ENCODE data around the gene MED19.

Gene MED19

GRCh38 chr11:57711414-57712255, at the start of gene MED19:
Gene MED19 (minus strand): TSS chr11:57712215. CDS start chr11:57712179, 36 bp downstream.
- H3K27me3 ChIP-seq (replicated peaks) = no peaks in the 10 kb centered on the region
- no peak for TF ChIP-seq CTCF (IDR thresholded peaks at IDR 0.05; ENCODE audit: low read depth, low read length, missing control alignments)
- peak; percentile 74 for DNase-seq
- H3K36me3 ChIP-seq (replicated peaks) = no peaks in the 10 kb centered on the region
- in situ Hi-C loops (cut with HindIII; ENCODE audit: low pct_ligation_motif_present, low sequenced_read_pairs) = no loop called here
- peak within 1 kb of the TSS; percentile 100 for H3K4me3 ChIP-seq (ENCODE audit: low read depth, low read length)
- peak within 1 kb of the TSS; percentile 73 for H3K27ac ChIP-seq

- TF ChIP-seq CTCF (IDR thresholded peaks at IDR 0.05; ENCODE audit: low read depth, low read length, missing control alignments) = no peak
- no peak for DNase-seq
- in situ Hi-C loops (cut with HindIII; ENCODE audit: low pct_ligation_motif_present, low sequenced_read_pairs) = no loop called here
- Histone ChIP-seq H3K27me3 (replicated peaks) (no peaks in the 10 kb centered on the region), H3K27ac (no peak overlapping the region), H3K36me3 (replicated peaks) (no peaks in the 10 kb centered on the region), H3K4me3 (ENCODE audit: low read depth, low read length) (no peak overlapping the region)
Observed at GRCh38 chr11:57758174-57758573, 46.2 kb upstream of the MED19 start.

- Histone ChIP-seq H3K27ac (no peak overlapping the region), H3K36me3 (replicated peaks) (no peaks in the 10 kb centered on the region), H3K4me3 (ENCODE audit: low read depth, low read length) (no peak overlapping the region), H3K27me3 (replicated peaks) (no peaks in the 10 kb centered on the region)
- no peak for TF ChIP-seq CTCF (IDR thresholded peaks at IDR 0.05; ENCODE audit: low read depth, low read length, missing control alignments)
- DNase-seq = no peak
- in situ Hi-C loops (cut with HindIII; ENCODE audit: low pct_ligation_motif_present, low sequenced_read_pairs) = no loop called here
Observed at GRCh38 chr11:57752954-57753353, 40.9 kb upstream of the MED19 start.

- no peaks in the 10 kb centered on the region for H3K27me3 ChIP-seq (replicated peaks)
- peak; percentile 72 for TF ChIP-seq CTCF (IDR thresholded peaks at IDR 0.05; ENCODE audit: low read depth, low read length, missing control alignments)
- no peak within 1 kb of the TSS for H3K4me3 ChIP-seq (ENCODE audit: low read depth, low read length)
- no peaks in the 10 kb centered on the region for H3K36me3 ChIP-seq (replicated peaks)
- in situ Hi-C loops (cut with HindIII; ENCODE audit: low pct_ligation_motif_present, low sequenced_read_pairs) = no loop called here
- DNase-seq = peak; percentile 54
- no peak within 1 kb of the TSS for H3K27ac ChIP-seq
Observed at GRCh38 chr11:57751676-57752253, 39.8 kb upstream of the MED19 start, which contains the start of gene BTBD18. Gene BTBD18 (minus strand): TSS chr11:57751819. CDS start chr11:57751188, 631 bp downstream.

GRCh38 chr11:57751176-57751575, 39.2 kb upstream of the MED19 start:
- Histone ChIP-seq H3K4me3 (ENCODE audit: low read depth, low read length) (no peak overlapping the region), H3K27ac (no peak overlapping the region), H3K36me3 (replicated peaks) (no peaks in the 10 kb centered on the region), H3K27me3 (replicated peaks) (no peaks in the 10 kb centered on the region)
- in situ Hi-C loops (cut with HindIII; ENCODE audit: low pct_ligation_motif_present, low sequenced_read_pairs) = no loop called here
- no peak for DNase-seq
- no peak for TF ChIP-seq CTCF (IDR thresholded peaks at IDR 0.05; ENCODE audit: low read depth, low read length, missing control alignments)

Data from brain microvascular endothelial cell (primary cell).